ENCODE data around the gene ANO10.
A peak's percentile ranks its signal among the peaks of the same experiment; 100 is the strongest.

ANO10 gene

GRCh38 chr3:43638594-43639447 lies 17.0 kb upstream of the ANO10 start:
- peak; percentile 14 for TF ChIP-seq CTCF (IDR thresholded peaks at IDR 0.05; ENCODE audit: low read depth, low read length, missing control alignments)
- DNase-seq (ENCODE audit: extremely low read depth, low read depth) = no peak
- no peak overlapping the region for H3K4me3 ChIP-seq (replicated peaks; ENCODE audit: low read depth, low read length)

GRCh38 chr3:43637702-43638101 lies 15.9 kb upstream of the ANO10 start:
- H3K4me3 ChIP-seq (replicated peaks; ENCODE audit: low read depth, low read length) = no peak overlapping the region

GRCh38 chr3:43632986-43633385 lies 11.2 kb upstream of the ANO10 start:
- no peak for TF ChIP-seq CTCF (IDR thresholded peaks at IDR 0.05; ENCODE audit: low read depth, low read length, missing control alignments)
- no peak overlapping the region for H3K4me3 ChIP-seq (replicated peaks; ENCODE audit: low read depth, low read length)
- no peak for DNase-seq (ENCODE audit: extremely low read depth, low read depth)

More at GRCh38 chr3:43637702-43638101, 15.9 kb upstream of the ANO10 start:
- no peak for DNase-seq (ENCODE audit: extremely low read depth, low read depth)
- TF ChIP-seq CTCF (IDR thresholded peaks at IDR 0.05; ENCODE audit: low read depth, low read length, missing control alignments) = no peak

- H3K4me3 ChIP-seq (replicated peaks; ENCODE audit: low read depth, low read length) = no peak overlapping the region
- TF ChIP-seq CTCF (IDR thresholded peaks at IDR 0.05; ENCODE audit: low read depth, low read length, missing control alignments) = no peak
- DNase-seq (ENCODE audit: extremely low read depth, low read depth) = peak; percentile 42
Measured at GRCh38 chr3:43632269-43632733, 10.5 kb upstream of the ANO10 start.

- DNase-seq (ENCODE audit: extremely low read depth, low read depth) = no peak
- no peak overlapping the region for H3K4me3 ChIP-seq (replicated peaks; ENCODE audit: low read depth, low read length)
- no peak for TF ChIP-seq CTCF (IDR thresholded peaks at IDR 0.05; ENCODE audit: low read depth, low read length, missing control alignments)
Measured at GRCh38 chr3:43629741-43630140, 7.9 kb upstream of the ANO10 start.

- TF ChIP-seq CTCF (IDR thresholded peaks at IDR 0.05; ENCODE audit: low read depth, low read length, missing control alignments) = no peak
- H3K4me3 ChIP-seq (replicated peaks; ENCODE audit: low read depth, low read length) = no peak overlapping the region
- DNase-seq (ENCODE audit: extremely low read depth, low read depth) = no peak
Measured at GRCh38 chr3:43629257-43629656, 7.4 kb upstream of the ANO10 start.

All from HFF-Myc (cell line).